ENCODE results near the gene CD86. TPM values are rescaled to one million over a fixed set of nuclear protein-coding genes. Genes with fewer than 3 reads are reported as not detected.

CD86 gene
- total and polyA plus RNA-seq, 2 donors from 2014 or later, result 1.3 to 6.3 TPM

GRCh38 chr3:122100591-122101463 lies 45.7 kb downstream of the CD86 start:
- TF ChIP-seq, protein P1, sequence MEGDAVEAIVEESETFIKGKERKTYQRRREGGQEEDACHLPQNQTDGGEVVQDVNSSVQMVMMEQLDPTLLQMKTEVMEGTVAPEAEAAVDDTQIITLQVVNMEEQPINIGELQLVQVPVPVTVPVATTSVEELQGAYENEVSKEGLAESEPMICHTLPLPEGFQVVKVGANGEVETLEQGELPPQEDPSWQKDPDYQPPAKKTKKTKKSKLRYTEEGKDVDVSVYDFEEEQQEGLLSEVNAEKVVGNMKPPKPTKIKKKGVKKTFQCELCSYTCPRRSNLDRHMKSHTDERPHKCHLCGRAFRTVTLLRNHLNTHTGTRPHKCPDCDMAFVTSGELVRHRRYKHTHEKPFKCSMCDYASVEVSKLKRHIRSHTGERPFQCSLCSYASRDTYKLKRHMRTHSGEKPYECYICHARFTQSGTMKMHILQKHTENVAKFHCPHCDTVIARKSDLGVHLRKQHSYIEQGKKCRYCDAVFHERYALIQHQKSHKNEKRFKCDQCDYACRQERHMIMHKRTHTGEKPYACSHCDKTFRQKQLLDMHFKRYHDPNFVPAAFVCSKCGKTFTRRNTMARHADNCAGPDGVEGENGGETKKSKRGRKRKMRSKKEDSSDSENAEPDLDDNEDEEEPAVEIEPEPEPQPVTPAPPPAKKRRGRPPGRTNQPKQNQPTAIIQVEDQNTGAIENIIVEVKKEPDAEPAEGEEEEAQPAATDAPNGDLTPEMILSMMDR (IDR thresholded peaks at IDR 0.05; ENCODE audit: borderline replicate concordance, extremely low read depth, insufficient read depth), result no peak
- FAIRE-seq (no peak), DNase-seq (peak in 2 of 5 donors; percentile 14 to 46)
- Histone ChIP-seq H3K27me3 (ENCODE audit: control insufficient read depth, insufficient read depth, low read length) (no peaks in the 10 kb centered on the region), H3K9ac (ENCODE audit: low read length in 3 of 3) (no peak overlapping the region), H3K4me3 (ENCODE audit: low read length in 3 of 3) (no peak overlapping the region), H3K27ac (ENCODE audit: low read depth in 2 of 2, low read length in 2 of 2) (no peak overlapping the region), H3K4me1 (ENCODE audit: control insufficient read depth in 2 of 3, insufficient read depth in 2 of 3, low read depth in 1 of 3, low read length in 3 of 3) (peaks cover 0 to 4% (median 3%) of the 10 kb centered on the region in 3 donors), H3K9me3 (ENCODE audit: control insufficient read depth in 2 of 3, insufficient read depth in 1 of 3, low read length in 3 of 3) (no peaks in the 10 kb centered on the region), H3K36me3 (ENCODE audit: control insufficient read depth in 2 of 3, insufficient read depth in 3 of 3, low read length in 3 of 3) (no peaks in the 10 kb centered on the region)
- intact Hi-C loops (cut with DNase I), result no loop called here

DNA sequence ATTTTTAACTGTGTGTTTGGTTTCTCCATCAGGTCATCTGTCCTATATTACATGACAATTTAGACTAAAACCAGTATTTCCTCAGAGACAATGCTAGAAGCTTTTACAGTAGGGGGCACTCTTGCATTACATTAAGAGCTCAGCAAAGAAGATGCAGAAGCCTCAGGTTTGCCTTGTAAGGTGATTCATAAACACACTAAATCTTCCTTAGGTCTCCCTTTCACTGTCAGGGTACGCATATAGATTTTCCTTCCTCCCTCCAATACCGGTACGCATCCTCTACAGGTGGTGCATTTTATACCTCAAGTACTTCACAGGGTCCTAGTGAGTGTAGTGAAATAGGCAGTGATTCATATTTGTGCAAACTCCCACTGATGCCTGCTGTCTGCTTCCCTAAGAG lies 46.5 kb downstream of the CD86 start:
- H3K4me1 ChIP-seq (ENCODE audit: control insufficient read depth in 2 of 3, insufficient read depth in 2 of 3, low read depth in 1 of 3, low read length in 3 of 3), result peaks cover 0 to 4% (median 3%) of the 10 kb centered on the region in 3 donors
- no peak overlapping the region for H3K27ac ChIP-seq (ENCODE audit: low read depth in 2 of 2, low read length in 2 of 2)
- FAIRE-seq (peak; percentile 70), DNase-seq (peak in 2 of 5 donors; percentile 80 to 83)
- intact Hi-C loops (cut with DNase I), result no loop called here
- TF ChIP-seq, protein P1 (IDR thresholded peaks at IDR 0.05; ENCODE audit: borderline replicate concordance, extremely low read depth, insufficient read depth), result peak; percentile 74
- no peak overlapping the region for H3K4me3 ChIP-seq (ENCODE audit: low read length in 3 of 3)
- H3K9ac ChIP-seq (ENCODE audit: low read length in 3 of 3), result no peak overlapping the region
- no peaks in the 10 kb centered on the region for H3K9me3 ChIP-seq (ENCODE audit: control insufficient read depth in 2 of 3, insufficient read depth in 1 of 3, low read length in 3 of 3)
- H3K36me3 ChIP-seq (ENCODE audit: control insufficient read depth in 2 of 3, insufficient read depth in 3 of 3, low read length in 3 of 3), result no peaks in the 10 kb centered on the region
- H3K27me3 ChIP-seq (ENCODE audit: control insufficient read depth, insufficient read depth, low read length), result no peaks in the 10 kb centered on the region

DNA sequence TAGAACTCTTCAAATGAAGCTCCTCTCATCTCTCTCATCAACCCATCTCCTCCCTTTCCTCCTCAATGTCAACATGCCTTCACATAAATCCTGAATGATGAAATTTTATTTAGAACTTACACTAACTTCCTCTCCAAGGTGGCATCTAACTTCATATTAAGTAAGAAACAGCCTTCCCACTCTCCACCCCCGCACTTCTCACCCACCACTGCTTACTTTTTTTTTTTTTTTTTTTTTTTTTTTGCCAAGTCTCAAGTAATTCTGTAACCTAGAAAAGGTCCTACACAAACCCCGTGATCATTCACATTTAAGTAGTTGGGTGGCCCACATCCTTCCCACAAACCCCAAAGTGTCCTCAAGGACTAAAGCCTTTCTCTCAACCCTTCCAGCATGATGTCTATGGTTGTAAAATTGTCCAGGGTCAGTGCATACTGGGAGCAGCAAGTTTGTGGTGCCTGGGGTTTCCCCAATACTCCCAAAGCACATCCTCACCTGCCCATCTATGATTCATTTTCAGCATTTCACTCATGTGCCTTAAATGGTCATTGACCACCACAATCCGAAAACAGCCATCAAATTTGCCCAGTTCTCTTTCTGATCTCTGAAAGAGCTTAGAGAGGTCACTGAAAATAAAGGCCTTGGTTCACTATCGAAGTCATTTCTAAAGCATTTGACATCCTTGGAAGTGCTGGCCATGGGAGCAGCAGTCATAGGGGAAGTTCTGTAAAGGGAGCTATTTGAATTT lies 47.2 kb downstream of the CD86 start:
- no peaks in the 10 kb centered on the region for H3K36me3 ChIP-seq (ENCODE audit: control insufficient read depth in 2 of 3, insufficient read depth in 3 of 3, low read length in 3 of 3)
- no peak overlapping the region for H3K4me3 ChIP-seq (ENCODE audit: low read length in 3 of 3)
- H3K4me1 ChIP-seq (ENCODE audit: control insufficient read depth in 2 of 3, insufficient read depth in 2 of 3, low read depth in 1 of 3, low read length in 3 of 3), result peaks cover 0 to 3% (median 0%) of the 10 kb centered on the region in 3 donors
- H3K9me3 ChIP-seq (ENCODE audit: control insufficient read depth in 2 of 3, insufficient read depth in 1 of 3, low read length in 3 of 3), result no peaks in the 10 kb centered on the region
- intact Hi-C loops (cut with DNase I), result no loop called here
- H3K27me3 ChIP-seq (ENCODE audit: control insufficient read depth, insufficient read depth, low read length), result no peaks in the 10 kb centered on the region
- TF ChIP-seq, protein P1 (IDR thresholded peaks at IDR 0.05; ENCODE audit: borderline replicate concordance, extremely low read depth, insufficient read depth), result no peak
- no peak overlapping the region for H3K27ac ChIP-seq (ENCODE audit: low read depth in 2 of 2, low read length in 2 of 2)
- FAIRE-seq (no peak), DNase-seq (no peak)
- no peak overlapping the region for H3K9ac ChIP-seq (ENCODE audit: low read length in 3 of 3)

All from kidney (tissue), 14 donors.